Panc1 (cell line): Measurements from ENCODE around the gene OR51E2. TPM values are rescaled to one million over a fixed set of nuclear protein-coding genes. Genes with fewer than 3 reads are reported as not detected.

Source experiments
- ATAC-seq: fragments of 200-7000 bp; cut with Tn5 transposase; 2 replicates; pipeline ENCODE4 v1.9.1; 2020; ENCODE audit warnings: mild to moderate bottlenecking, moderate library complexity
- BruUV-seq: library from RNA; stranded (reverse); fragments of 400-500 nt; replicated peaks from 2 replicates; lab custom pipeline; 2021; lab: Mats Ljungman, UMichigan
- CTCF ChIA-PET: fragments of 300-600 bp; sonication (Branson Sonifier 250); formaldehyde crosslinking; loops from one replicate; lab custom pipeline; 2022; ENCODE audit warnings: antibody characterized with exemption; lab: Charles Lee
- POLR2A ChIA-PET: fragments of 300-600 bp; sonication (Branson Sonifier 250); formaldehyde crosslinking; loops from one replicate; lab custom pipeline; 2022; ENCODE audit warnings: antibody characterized with exemption; lab: Charles Lee
- DNase-seq: peaks from one replicate; pipeline ENCODE4 v3.0.0-alpha.2; 2010; ENCODE audit warnings: low read depth, low spot score
- H3K27ac ChIP-seq: 2 replicates; pipeline ENCODE4 v1.5.1; 2011; ENCODE audit warnings: mild to moderate bottlenecking, low read length, inconsistent platforms
- H3K27me3 ChIP-seq: fragments of 200-500 bp; sonication (Bioruptor generic); 2 replicates; pipeline ENCODE4 v1.6.0; 2014; ENCODE audit warnings: low read length, inconsistent platforms; ENCODE audit not compliant: control insufficient read depth, insufficient read depth
- H3K36me3 ChIP-seq: fragments of 200-500 bp; sonication (Bioruptor generic); 2 replicates; pipeline ENCODE4 v1.5.1; 2014; ENCODE audit warnings: inconsistent platforms, mild to moderate bottlenecking, low read length, moderate library complexity; ENCODE audit not compliant: control insufficient read depth, insufficient read depth
- H3K4me1 ChIP-seq: 2 replicates; pipeline ENCODE4 v1.5.1; 2011; ENCODE audit warnings: inconsistent platforms, mild to moderate bottlenecking, low read length, moderate library complexity; ENCODE audit not compliant: control insufficient read depth, insufficient read depth
- H3K4me3 ChIP-seq, 2 experiments: 2 replicates each; pipeline ENCODE4 v1.5.1; 2011 to 2012; ENCODE audit warnings: low read depth in 2 of 2, low read length in 2 of 2, mild to moderate bottlenecking in 2 of 2, inconsistent platforms in 1 of 2, moderate library complexity in 1 of 2
- H3K9me3 ChIP-seq: fragments of 200-500 bp; sonication (Bioruptor generic); 2 replicates; pipeline ENCODE4 v1.5.1; 2014; ENCODE audit warnings: low read depth, mild to moderate bottlenecking, inconsistent platforms, low read length, moderate library complexity; ENCODE audit not compliant: control insufficient read depth, insufficient read depth
- POLR2AphosphoS5 ChIP-seq: IDR thresholded peaks from 2 replicates; pipeline ENCODE4 v1.6.1; 2012; ENCODE audit warnings: mild to moderate bottlenecking, low read depth, low read length, moderate library complexity
- SIN3A ChIP-seq: IDR thresholded peaks from 2 replicates; pipeline ENCODE4 v1.6.1; 2012; ENCODE audit warnings: low read depth, mild to moderate bottlenecking, low read length, moderate library complexity, borderline replicate concordance; ENCODE audit not compliant: insufficient read depth
- TCF7L2 ChIP-seq: IDR thresholded peaks from 2 replicates; pipeline ENCODE4 v1.6.1; 2011; ENCODE audit warnings: mild to moderate bottlenecking, low read depth, low read length, inconsistent platforms
- in situ Hi-C: cut with HindIII; loops from 2 replicates; pipeline ENCODE4 v1.10.0; 2016; ENCODE audit warnings: low sequenced_read_pairs, low pct_unique_long_range_greater_than_20kb
- intact Hi-C: fragments of 100-400 bp; cut with micrococcal nuclease; formaldehyde crosslinking; loops from one replicate; pipeline ENCODE4 v1.10.0; 2022; ENCODE audit not compliant: unreplicated experiment
- total RNA-seq: library from RNA; stranded (reverse); gene quantifications from one replicate; pipeline ENCODE4 v1.2.1, GENCODE V29; 2021; ENCODE audit not compliant: unreplicated experiment
- TF ChIP-seq, protein P1 (sequence below): fragments of 450-650 bp; IDR thresholded peaks from 2 replicates; pipeline ENCODE4 v1.5.1; 2017; ENCODE audit warnings: mild to moderate bottlenecking
- TF ChIP-seq, protein P2 (sequence below), 2 experiments: IDR thresholded peaks; 2 replicates each; pipeline ENCODE4 v1.6.1; 2011 to 2012; ENCODE audit warnings: low read depth in 2 of 2, control low read depth in 1 of 2, low read length in 1 of 2, mild to moderate bottlenecking in 1 of 2, moderate library complexity in 1 of 2; ENCODE audit not compliant: insufficient read depth in 1 of 2

The OR51E2 gene
- total RNA-seq, 1 experiment from 2014 or later, result not detected

DNA sequence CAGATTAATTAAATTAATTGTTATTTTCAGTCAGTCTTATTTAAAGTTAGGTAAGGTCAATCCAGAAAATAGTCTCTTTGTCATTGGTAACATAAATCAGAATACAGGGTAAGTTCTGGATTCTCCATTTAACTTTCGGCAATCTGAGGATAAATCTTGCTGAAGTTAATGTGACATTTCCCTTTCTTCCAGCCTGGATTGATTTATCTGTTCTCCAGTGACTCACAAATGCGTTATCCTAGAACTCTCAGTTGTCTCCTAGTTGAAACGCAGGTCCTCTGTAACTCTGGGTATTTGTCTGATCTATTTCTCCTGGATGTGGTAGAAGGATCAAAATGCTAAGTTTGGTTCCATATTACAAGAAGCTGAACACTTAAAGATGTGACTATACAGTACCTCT, 32.9 kb downstream of the OR51E2 start:
- no peaks in the 10 kb centered on the region for H3K36me3 ChIP-seq
- no peak overlapping the region for H3K27ac ChIP-seq
- no peak for ATAC-seq
- peaks cover 13% of the 10 kb centered on the region; the same call in 1 of the 2 replicates for H3K27me3 ChIP-seq
- CTCF ChIA-PET, result no interaction called here
- no peak overlapping the region for H3K4me3 ChIP-seq
- no TSS peak for BruUV-seq
- H3K4me1 ChIP-seq, result no peaks in the 10 kb centered on the region
- in situ Hi-C loops (no loop called here), intact Hi-C loops (no loop called here)
- TF ChIP-seq, protein P1, sequence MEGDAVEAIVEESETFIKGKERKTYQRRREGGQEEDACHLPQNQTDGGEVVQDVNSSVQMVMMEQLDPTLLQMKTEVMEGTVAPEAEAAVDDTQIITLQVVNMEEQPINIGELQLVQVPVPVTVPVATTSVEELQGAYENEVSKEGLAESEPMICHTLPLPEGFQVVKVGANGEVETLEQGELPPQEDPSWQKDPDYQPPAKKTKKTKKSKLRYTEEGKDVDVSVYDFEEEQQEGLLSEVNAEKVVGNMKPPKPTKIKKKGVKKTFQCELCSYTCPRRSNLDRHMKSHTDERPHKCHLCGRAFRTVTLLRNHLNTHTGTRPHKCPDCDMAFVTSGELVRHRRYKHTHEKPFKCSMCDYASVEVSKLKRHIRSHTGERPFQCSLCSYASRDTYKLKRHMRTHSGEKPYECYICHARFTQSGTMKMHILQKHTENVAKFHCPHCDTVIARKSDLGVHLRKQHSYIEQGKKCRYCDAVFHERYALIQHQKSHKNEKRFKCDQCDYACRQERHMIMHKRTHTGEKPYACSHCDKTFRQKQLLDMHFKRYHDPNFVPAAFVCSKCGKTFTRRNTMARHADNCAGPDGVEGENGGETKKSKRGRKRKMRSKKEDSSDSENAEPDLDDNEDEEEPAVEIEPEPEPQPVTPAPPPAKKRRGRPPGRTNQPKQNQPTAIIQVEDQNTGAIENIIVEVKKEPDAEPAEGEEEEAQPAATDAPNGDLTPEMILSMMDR, result no peak
- no peak for TF ChIP-seq SIN3A
- TF ChIP-seq POLR2AphosphoS5, result no peak
- no peak for TF ChIP-seq TCF7L2
- TF ChIP-seq, protein P2, sequence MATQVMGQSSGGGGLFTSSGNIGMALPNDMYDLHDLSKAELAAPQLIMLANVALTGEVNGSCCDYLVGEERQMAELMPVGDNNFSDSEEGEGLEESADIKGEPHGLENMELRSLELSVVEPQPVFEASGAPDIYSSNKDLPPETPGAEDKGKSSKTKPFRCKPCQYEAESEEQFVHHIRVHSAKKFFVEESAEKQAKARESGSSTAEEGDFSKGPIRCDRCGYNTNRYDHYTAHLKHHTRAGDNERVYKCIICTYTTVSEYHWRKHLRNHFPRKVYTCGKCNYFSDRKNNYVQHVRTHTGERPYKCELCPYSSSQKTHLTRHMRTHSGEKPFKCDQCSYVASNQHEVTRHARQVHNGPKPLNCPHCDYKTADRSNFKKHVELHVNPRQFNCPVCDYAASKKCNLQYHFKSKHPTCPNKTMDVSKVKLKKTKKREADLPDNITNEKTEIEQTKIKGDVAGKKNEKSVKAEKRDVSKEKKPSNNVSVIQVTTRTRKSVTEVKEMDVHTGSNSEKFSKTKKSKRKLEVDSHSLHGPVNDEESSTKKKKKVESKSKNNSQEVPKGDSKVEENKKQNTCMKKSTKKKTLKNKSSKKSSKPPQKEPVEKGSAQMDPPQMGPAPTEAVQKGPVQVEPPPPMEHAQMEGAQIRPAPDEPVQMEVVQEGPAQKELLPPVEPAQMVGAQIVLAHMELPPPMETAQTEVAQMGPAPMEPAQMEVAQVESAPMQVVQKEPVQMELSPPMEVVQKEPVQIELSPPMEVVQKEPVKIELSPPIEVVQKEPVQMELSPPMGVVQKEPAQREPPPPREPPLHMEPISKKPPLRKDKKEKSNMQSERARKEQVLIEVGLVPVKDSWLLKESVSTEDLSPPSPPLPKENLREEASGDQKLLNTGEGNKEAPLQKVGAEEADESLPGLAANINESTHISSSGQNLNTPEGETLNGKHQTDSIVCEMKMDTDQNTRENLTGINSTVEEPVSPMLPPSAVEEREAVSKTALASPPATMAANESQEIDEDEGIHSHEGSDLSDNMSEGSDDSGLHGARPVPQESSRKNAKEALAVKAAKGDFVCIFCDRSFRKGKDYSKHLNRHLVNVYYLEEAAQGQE (IDR thresholded peaks at IDR 0.05; ENCODE audit: insufficient read depth in 1 of 2, low read depth in 2 of 2, low read length in 1 of 2), result no peak
- no peak for DNase-seq
- H3K9me3 ChIP-seq, result no peaks in the 10 kb centered on the region
- POLR2A ChIA-PET, result no interaction called here

DNA sequence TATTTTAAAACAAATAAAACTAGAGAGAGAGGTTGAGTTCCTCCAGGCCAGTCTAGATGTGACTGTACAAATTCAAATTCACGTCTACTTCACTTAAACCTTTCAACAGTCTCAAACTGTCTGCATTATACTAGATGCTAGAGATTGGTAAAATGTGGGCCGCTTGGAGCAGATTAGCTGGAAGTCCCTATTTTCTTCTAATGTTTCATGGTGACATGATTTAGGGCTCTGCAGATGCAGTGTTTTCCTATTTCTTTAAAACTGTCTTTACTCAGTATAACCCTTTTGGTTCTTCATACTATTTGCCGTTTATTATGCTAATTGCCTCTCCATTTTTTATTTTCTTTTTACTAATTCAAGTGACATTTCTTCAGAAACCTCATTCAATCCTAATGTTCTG, 33.5 kb downstream of the OR51E2 start:
- H3K27me3 ChIP-seq, result peaks cover 13% of the 10 kb centered on the region; the same call in 1 of the 2 replicates
- no TSS peak for BruUV-seq
- CTCF ChIA-PET, result no interaction called here
- H3K4me3 ChIP-seq, result no peak overlapping the region
- no peak for DNase-seq
- no peaks in the 10 kb centered on the region for H3K9me3 ChIP-seq
- TF ChIP-seq TCF7L2 (no peak), POLR2AphosphoS5 (no peak), SIN3A (no peak)
- TF ChIP-seq, protein P1, result no peak
- TF ChIP-seq, protein P2 (IDR thresholded peaks at IDR 0.05; ENCODE audit: insufficient read depth in 1 of 2, low read depth in 2 of 2, low read length in 1 of 2), result no peak
- H3K27ac ChIP-seq, result no peak overlapping the region
- H3K4me1 ChIP-seq, result no peaks in the 10 kb centered on the region
- in situ Hi-C loops, result no loop called here
- H3K36me3 ChIP-seq, result no peaks in the 10 kb centered on the region
- ATAC-seq, result no peak
- intact Hi-C loops, result no loop called here
- POLR2A ChIA-PET, result no interaction called here
